Measurements from ENCODE around the gene UNC13D. TPM values are rescaled to one million over a fixed set of nuclear protein-coding genes. Genes with fewer than 3 reads are reported as not detected.

The UNC13D gene
- total and polyA plus RNA-seq, 8 donors = 6.4 to 45.5 (median 18.2) TPM

DNA sequence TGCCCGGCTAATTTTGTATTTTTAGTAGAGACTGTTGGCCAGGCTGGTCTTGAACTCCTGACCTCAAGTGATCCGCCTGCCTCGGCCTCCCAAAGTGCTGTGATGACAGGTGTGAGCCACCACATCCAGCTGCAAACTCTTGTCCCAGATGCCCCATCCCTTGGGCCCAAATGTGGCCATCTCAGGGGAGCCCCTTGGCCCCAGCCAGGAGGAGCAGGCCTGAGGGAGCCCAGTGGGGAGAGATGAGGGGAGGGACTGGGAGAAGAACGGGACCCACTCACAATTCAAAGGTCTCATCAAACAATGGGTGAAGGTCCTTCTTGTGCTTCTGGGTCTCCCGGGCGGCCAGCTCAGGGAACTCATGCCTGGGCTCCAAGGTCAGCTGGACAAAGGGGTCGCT, 14.5 kb downstream of the UNC13D start:
- TF ChIP-seq EP300 (IDR thresholded peaks at IDR 0.05) (no peak), POLR2AphosphoS5 (IDR thresholded peaks at IDR 0.05) (no peak), POLR2A (IDR thresholded peaks at IDR 0.05) (no peak)
- TF ChIP-seq, protein P1, sequence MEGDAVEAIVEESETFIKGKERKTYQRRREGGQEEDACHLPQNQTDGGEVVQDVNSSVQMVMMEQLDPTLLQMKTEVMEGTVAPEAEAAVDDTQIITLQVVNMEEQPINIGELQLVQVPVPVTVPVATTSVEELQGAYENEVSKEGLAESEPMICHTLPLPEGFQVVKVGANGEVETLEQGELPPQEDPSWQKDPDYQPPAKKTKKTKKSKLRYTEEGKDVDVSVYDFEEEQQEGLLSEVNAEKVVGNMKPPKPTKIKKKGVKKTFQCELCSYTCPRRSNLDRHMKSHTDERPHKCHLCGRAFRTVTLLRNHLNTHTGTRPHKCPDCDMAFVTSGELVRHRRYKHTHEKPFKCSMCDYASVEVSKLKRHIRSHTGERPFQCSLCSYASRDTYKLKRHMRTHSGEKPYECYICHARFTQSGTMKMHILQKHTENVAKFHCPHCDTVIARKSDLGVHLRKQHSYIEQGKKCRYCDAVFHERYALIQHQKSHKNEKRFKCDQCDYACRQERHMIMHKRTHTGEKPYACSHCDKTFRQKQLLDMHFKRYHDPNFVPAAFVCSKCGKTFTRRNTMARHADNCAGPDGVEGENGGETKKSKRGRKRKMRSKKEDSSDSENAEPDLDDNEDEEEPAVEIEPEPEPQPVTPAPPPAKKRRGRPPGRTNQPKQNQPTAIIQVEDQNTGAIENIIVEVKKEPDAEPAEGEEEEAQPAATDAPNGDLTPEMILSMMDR (IDR thresholded peaks at IDR 0.05) = no peak
- Histone ChIP-seq H3K4me3 (no peak overlapping the region), H3K27ac (no peak overlapping the region), H3K9me3 (no peaks in the 10 kb centered on the region), H3K27me3 (no peaks in the 10 kb centered on the region), H3K4me1 (peaks cover 16 to 55% (median 20%) of the 10 kb centered on the region in 4 donors), H3K36me3 (peaks cover 23 to 83% (median 58%) of the 10 kb centered on the region in 4 donors)
- DNase-seq = no peak
- 81 to 91% (median 88%) methylated on average over 7 of the region's 7 CpGs for WGBS, 5 donors
- intact Hi-C loops (cut with DNase I; ENCODE audit: low total_unique reads) = no loop called here

- intact Hi-C loops (cut with DNase I; ENCODE audit: low total_unique reads) = no loop called here
- Histone ChIP-seq H3K4me1 (peaks cover 16 to 54% (median 20%) of the 10 kb centered on the region in 4 donors), H3K27me3 (no peaks in the 10 kb centered on the region), H3K4me3 (no peak overlapping the region), H3K27ac (no peak overlapping the region), H3K36me3 (peaks cover 25 to 83% (median 58%) of the 10 kb centered on the region in 4 donors), H3K9me3 (no peaks in the 10 kb centered on the region)
- no peak for DNase-seq
- TF ChIP-seq POLR2AphosphoS5 (IDR thresholded peaks at IDR 0.05) (no peak), POLR2A (IDR thresholded peaks at IDR 0.05) (no peak), EP300 (IDR thresholded peaks at IDR 0.05) (no peak)
- TF ChIP-seq, protein P1 (IDR thresholded peaks at IDR 0.05) = no peak
- 75 to 89% (median 87%) methylated on average over 1 to 19 of the region's 19 CpGs for WGBS, 5 donors
These were observed 15.5 kb downstream of the UNC13D start for GRCh38 chr17:75828741-75829140.

DNA sequence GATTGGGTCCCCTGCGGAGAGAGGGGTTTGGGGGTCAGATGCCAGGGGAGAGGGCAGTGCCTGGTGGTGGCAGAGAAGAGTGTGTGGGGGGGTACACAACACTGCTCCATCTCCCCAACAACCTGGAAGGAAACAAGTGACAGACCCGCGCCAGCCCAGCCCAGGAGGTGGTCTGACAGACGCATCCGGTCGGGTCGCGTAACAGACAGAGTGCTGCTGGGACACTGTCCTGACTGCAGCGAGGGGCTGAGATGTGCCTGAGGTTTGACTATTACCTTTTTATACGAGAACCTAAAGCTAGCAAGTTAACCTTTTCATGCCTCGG, 16.2 kb downstream of the UNC13D start:
- Histone ChIP-seq H3K27ac (peak overlapping the region; percentile 16 to 79 (median 69)), H3K9me3 (no peaks in the 10 kb centered on the region), H3K4me3 (peak overlapping the region; percentile 28 to 39 (median 34)), H3K36me3 (peaks cover 28 to 84% (median 61%) of the 10 kb centered on the region in 4 donors), H3K27me3 (no peaks in the 10 kb centered on the region), H3K4me1 (peaks cover 16 to 47% (median 23%) of the 10 kb centered on the region in 4 donors)
- intact Hi-C loops (cut with DNase I; ENCODE audit: low total_unique reads) = no loop called here
- WGBS, 5 donors = 51 to 71% (median 59%) methylated on average over 11 of the region's 11 CpGs
- TF ChIP-seq, protein P1 (IDR thresholded peaks at IDR 0.05) = no peak
- no peak for TF ChIP-seq POLR2AphosphoS5 (IDR thresholded peaks at IDR 0.05)
- no peak for TF ChIP-seq EP300 (IDR thresholded peaks at IDR 0.05)
- no peak for TF ChIP-seq POLR2A (IDR thresholded peaks at IDR 0.05)
- DNase-seq = no peak

- Histone ChIP-seq H3K36me3 (peaks cover 29 to 84% (median 67%) of the 10 kb centered on the region in 4 donors), H3K27ac (peak overlapping the region; percentile 18 to 79 (median 69)), H3K4me1 (peaks cover 18 to 47% (median 27%) of the 10 kb centered on the region in 4 donors), H3K27me3 (no peaks in the 10 kb centered on the region), H3K9me3 (no peaks in the 10 kb centered on the region), H3K4me3 (peak overlapping the region; percentile 28 to 39 (median 34))
- peak; percentile 62 to 88 for DNase-seq
- TF ChIP-seq EP300 (IDR thresholded peaks at IDR 0.05) (no peak), POLR2A (IDR thresholded peaks at IDR 0.05) (no peak), POLR2AphosphoS5 (IDR thresholded peaks at IDR 0.05) (peak in 1 of 3 donors; percentile 44)
- TF ChIP-seq, protein P1 (IDR thresholded peaks at IDR 0.05) = peak in 5 of 7 experiments; percentile 62 to 80 (median 68)
- WGBS, 5 donors = 21 to 37% (median 25%) methylated on average over 13 to 21 of the region's 21 CpGs
- intact Hi-C loops (cut with DNase I; ENCODE audit: low total_unique reads) = no loop called here
These were observed 16.7 kb downstream of the UNC13D start for GRCh38 chr17:75827308-75828075.
